Mesendoderm (in vitro differentiated cells): ENCODE results near the gene BROX.
"Not testable (repeated sequence)": the region's sequence is repeated elsewhere in the genome, so short reads cannot be mapped to it uniquely, and the experiment has no call there.

Experiments used
- DNase-seq: peaks from one replicate; pipeline ENCODE4 v3.0.0; 2013
- H2AK5ac ChIP-seq: 2 replicates; pipeline ENCODE4 v1.6.1; 2013; ENCODE audit warnings: low read length, inconsistent platforms
- H2BK120ac ChIP-seq: 2 replicates; pipeline ENCODE4 v1.6.1; 2013; ENCODE audit warnings: low read depth, mild to moderate bottlenecking, low read length, moderate library complexity, mixed read lengths
- H2BK15ac ChIP-seq: replicated peaks from 2 replicates; pipeline ENCODE4 v1.6.1; 2013; ENCODE audit warnings: low read depth, mild to moderate bottlenecking, moderate library complexity
- H2BK5ac ChIP-seq: 2 replicates; pipeline ENCODE4 v1.6.1; 2013; ENCODE audit warnings: low read length, inconsistent platforms
- H3K18ac ChIP-seq: 2 replicates; pipeline ENCODE4 v1.6.1; 2013; ENCODE audit warnings: mild to moderate bottlenecking, low read length, mixed read lengths
- H3K23ac ChIP-seq: one replicate; pipeline ENCODE4 v1.6.1; 2013; ENCODE audit warnings: low read length
- H3K27ac ChIP-seq: 2 replicates; pipeline ENCODE4 v1.5.1; 2013; ENCODE audit warnings: low read depth, mild to moderate bottlenecking, inconsistent platforms, low read length, moderate library complexity
- H3K27me3 ChIP-seq: 2 replicates; pipeline ENCODE4 v1.6.1; 2013; ENCODE audit warnings: low read length, control low read depth, mild to moderate bottlenecking, inconsistent platforms; ENCODE audit not compliant: insufficient read depth, poor library complexity
- H3K36me3 ChIP-seq: 2 replicates; pipeline ENCODE4 v1.6.1; 2013; ENCODE audit warnings: low read length, inconsistent platforms; ENCODE audit not compliant: control insufficient read depth, insufficient read depth
- H3K4ac ChIP-seq: one replicate; pipeline ENCODE4 v1.6.1; 2013; ENCODE audit warnings: low read depth, mild to moderate bottlenecking, low read length, moderate library complexity
- H3K4me1 ChIP-seq: 2 replicates; pipeline ENCODE4 v1.6.1; 2013; ENCODE audit warnings: low read depth, low read length, inconsistent platforms; ENCODE audit not compliant: control insufficient read depth
- H3K4me2 ChIP-seq: 2 replicates; pipeline ENCODE4 v1.6.1; 2013; ENCODE audit warnings: low read length
- H3K4me3 ChIP-seq: 2 replicates; pipeline ENCODE4 v1.5.1; 2013; ENCODE audit warnings: mild to moderate bottlenecking, low read length
- H3K56ac ChIP-seq: one replicate; pipeline ENCODE4 v1.6.1; 2013; ENCODE audit warnings: low read length
- H3K79me1 ChIP-seq: 2 replicates; pipeline ENCODE4 v1.6.1; 2013; ENCODE audit warnings: low read length, inconsistent platforms
- H3K79me2 ChIP-seq: 2 replicates; pipeline ENCODE4 v1.6.1; 2013; ENCODE audit warnings: mild to moderate bottlenecking, low read length; ENCODE audit not compliant: control insufficient read depth, insufficient read depth
- H3K9ac ChIP-seq: 2 replicates; pipeline ENCODE4 v1.6.1; 2013; ENCODE audit warnings: low read length, inconsistent platforms
- H4K5ac ChIP-seq: one replicate; pipeline ENCODE4 v1.6.1; 2013; ENCODE audit warnings: low read length
- H4K8ac ChIP-seq: one replicate; pipeline ENCODE4 v1.6.1; 2013; ENCODE audit warnings: low read depth, mild to moderate bottlenecking, control low read depth, low read length, moderate library complexity
- WGBS: extraction: QIAGEN DNeasy Blood & Tissue Kit; methylation state at CpG from one replicate; pipeline ENCODE4 v1.1.7; 2013; ENCODE audit warnings: low lambda C conversion rate, missing lambda C conversion rate; ENCODE audit not compliant: insufficient coverage; ENCODE audit errors: extremely low coverage; 5-methylcytosine and 5-hydroxymethylcytosine counted together

BROX gene

DNA sequence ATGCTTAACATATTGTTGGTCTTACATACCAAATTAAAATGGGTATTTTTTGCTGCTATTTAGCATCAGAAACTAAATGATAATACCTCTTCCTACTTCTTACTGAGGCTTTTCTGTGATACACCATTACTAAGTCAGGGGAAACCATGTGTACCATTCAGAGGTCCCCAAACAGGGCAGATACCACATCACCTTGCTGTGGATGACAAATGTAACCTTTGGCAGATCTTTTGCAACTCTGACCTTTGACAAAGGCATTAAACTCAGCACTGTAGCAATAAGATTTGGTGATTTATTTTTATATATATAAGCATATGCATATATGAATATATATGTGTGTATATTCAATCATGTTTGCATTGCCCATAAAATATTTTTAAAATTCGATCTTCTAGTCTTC is 27.6 kb downstream of the BROX start:
- WGBS = no CpG with 5 or more reads among the region's 1 CpG
- Histone ChIP-seq H3K36me3 (no peaks in the 10 kb centered on the region), H3K79me2 (no peaks in the 10 kb centered on the region), H3K4ac (no peak overlapping the region), H3K18ac (no peak overlapping the region), H4K8ac (no peak overlapping the region), H3K79me1 (no peaks in the 10 kb centered on the region), H3K27ac (no peak overlapping the region), H3K56ac (no peak overlapping the region), H3K23ac (no peak overlapping the region), H3K9ac (no peak overlapping the region), H4K5ac (no peak overlapping the region), H2AK5ac (no peak overlapping the region), H2BK15ac (no peak overlapping the region), H2BK5ac (no peak overlapping the region), H3K4me2 (no peak overlapping the region), H3K27me3 (no peaks in the 10 kb centered on the region), H2BK120ac (no peak overlapping the region), H3K4me1 (peaks cover 6% of the 10 kb centered on the region), H3K4me3 (no peak overlapping the region)
- DNase-seq = no peak

DNA sequence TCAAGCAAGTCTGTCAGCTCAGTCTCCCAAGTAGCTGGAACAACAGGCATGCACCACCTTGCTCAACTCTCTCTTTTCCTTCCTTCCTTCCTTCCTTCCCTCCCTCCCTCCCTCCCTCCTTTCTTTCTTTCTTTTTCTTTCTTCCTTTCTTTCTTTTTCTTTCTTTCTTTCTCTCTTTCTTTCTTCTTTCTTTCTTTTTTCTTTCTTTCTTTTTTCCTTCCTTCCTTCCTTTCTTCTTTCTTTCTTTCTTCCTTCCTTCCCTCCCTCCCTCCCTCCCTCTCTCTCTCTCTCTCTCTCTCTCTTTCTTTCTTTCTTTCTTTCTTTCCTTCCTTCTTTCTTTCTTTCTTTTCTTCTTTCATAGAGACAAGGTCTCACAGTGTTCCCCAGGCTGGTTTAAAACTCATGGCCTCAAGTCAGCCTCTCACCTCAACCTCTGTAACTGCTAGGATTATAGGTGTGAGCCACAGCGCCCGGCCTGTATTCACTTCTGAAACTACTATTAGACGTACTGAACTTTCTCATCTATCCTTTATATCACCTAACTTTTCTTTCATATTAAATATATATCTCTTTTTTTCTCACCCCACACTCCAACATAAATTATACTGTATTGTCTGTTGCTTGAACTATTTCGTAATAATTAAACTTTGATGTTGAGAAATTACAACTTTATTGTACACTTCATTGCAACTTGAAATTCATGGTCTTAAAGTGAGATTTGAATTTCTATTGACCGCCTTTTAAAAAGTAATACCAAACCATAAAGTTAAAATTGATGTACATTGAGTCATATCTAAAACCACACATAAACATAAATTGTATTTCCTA is 29.5 kb downstream of the BROX start:
- H2BK120ac ChIP-seq, H3K27ac ChIP-seq, H3K4me1 ChIP-seq, H3K4ac ChIP-seq, H3K79me1 ChIP-seq, H3K27me3 ChIP-seq, H4K5ac ChIP-seq, H3K4me2 ChIP-seq, H3K36me3 ChIP-seq, H2AK5ac ChIP-seq, H3K9ac ChIP-seq, H3K79me2 ChIP-seq, H3K23ac ChIP-seq, H2BK15ac ChIP-seq, H4K8ac ChIP-seq, H3K18ac ChIP-seq, H3K56ac ChIP-seq, H2BK5ac ChIP-seq, DNase-seq, H3K4me3 ChIP-seq: not testable (repeated sequence)
- 100% methylated on average over 2 of the region's 5 CpGs for WGBS

DNA sequence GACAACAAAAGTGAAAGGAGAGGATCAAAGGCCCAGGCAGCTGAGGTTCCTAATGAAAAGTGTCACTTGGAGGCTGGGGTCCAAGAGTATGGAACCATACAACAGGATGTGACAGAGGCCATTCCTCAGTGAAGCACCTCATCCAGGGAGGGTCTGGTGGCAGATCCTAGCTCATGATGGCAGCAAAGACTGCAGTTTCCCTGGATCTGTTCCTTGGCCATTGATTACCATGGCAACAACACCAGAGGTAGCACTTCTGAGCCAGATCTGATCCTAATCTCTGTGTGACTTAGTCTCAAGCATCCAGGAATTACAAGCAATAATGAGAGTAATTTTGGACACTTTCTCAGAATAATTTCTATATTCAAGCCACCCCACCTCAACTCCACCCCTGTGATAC is 37.6 kb downstream of the BROX start:
- H3K18ac ChIP-seq = no peak overlapping the region
- no peak overlapping the region for H2BK120ac ChIP-seq
- no peak overlapping the region for H3K23ac ChIP-seq
- H3K27ac ChIP-seq = no peak overlapping the region
- H4K8ac ChIP-seq = no peak overlapping the region
- H3K4me1 ChIP-seq = no peaks in the 10 kb centered on the region
- DNase-seq = peak; percentile 93
- H3K36me3 ChIP-seq = no peaks in the 10 kb centered on the region
- H3K27me3 ChIP-seq = no peaks in the 10 kb centered on the region
- no peak overlapping the region for H3K4me2 ChIP-seq
- H3K79me2 ChIP-seq = no peaks in the 10 kb centered on the region
- H3K4me3 ChIP-seq = no peak overlapping the region
- no peak overlapping the region for H3K56ac ChIP-seq
- no peaks in the 10 kb centered on the region for H3K79me1 ChIP-seq
- no peak overlapping the region for H3K4ac ChIP-seq
- H2AK5ac ChIP-seq = no peak overlapping the region
- no peak overlapping the region for H3K9ac ChIP-seq
- no peak overlapping the region for H4K5ac ChIP-seq
- H2BK5ac ChIP-seq = no peak overlapping the region
- H2BK15ac ChIP-seq = no peak overlapping the region

DNA sequence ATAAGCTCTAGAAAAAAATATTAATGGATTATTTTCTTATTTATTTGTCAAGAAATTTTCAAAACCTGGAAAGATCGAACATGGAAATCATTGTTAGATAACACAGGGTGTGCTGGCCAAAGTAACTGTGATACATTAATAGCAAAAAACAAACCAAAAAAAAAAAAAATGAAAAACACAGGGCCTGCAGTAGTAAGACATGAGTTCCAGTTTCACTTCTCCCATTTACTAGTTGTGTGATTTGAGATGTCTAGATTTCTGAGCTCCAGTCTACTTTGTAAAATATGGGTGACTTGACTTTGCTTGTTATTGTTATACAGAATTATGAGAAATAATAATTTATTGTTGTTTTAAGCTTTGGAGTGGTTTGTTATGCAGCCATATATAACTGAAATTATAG is 38.3 kb downstream of the BROX start:
- H3K4me2 ChIP-seq = no peak overlapping the region
- no peak overlapping the region for H3K4me3 ChIP-seq
- H2BK15ac ChIP-seq = no peak overlapping the region
- H3K18ac ChIP-seq = no peak overlapping the region
- DNase-seq = no peak
- no peak overlapping the region for H4K5ac ChIP-seq
- H3K4me1 ChIP-seq = no peaks in the 10 kb centered on the region
- no peak overlapping the region for H4K8ac ChIP-seq
- H2BK120ac ChIP-seq = no peak overlapping the region
- H2AK5ac ChIP-seq = no peak overlapping the region
- no peak overlapping the region for H3K4ac ChIP-seq
- no peak overlapping the region for H3K9ac ChIP-seq
- no peaks in the 10 kb centered on the region for H3K79me1 ChIP-seq
- no peak overlapping the region for H3K27ac ChIP-seq
- no peak overlapping the region for H2BK5ac ChIP-seq
- no CpG with 5 or more reads among the region's 1 CpG for WGBS
- H3K56ac ChIP-seq = no peak overlapping the region
- no peaks in the 10 kb centered on the region for H3K79me2 ChIP-seq
- H3K23ac ChIP-seq = no peak overlapping the region
- no peaks in the 10 kb centered on the region for H3K36me3 ChIP-seq
- no peaks in the 10 kb centered on the region for H3K27me3 ChIP-seq

DNA sequence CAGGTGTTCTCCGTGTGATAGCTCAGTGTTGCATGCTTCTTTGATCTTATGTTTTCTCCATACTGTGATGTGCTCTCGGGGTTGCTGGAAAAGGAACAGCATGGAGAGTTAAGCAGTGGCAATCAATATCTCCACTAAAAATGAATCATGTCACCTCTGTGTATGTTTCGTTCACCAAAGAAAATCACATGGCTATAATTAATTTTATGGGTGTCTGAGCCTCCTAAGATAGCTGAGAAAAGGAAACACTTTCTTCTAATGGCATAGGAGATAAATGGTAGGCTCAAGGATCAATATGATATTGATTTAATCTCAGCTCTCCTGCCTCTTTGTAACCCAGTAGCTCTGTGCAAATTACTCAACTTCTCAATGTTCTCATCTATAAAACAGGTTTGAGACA is 38.9 kb downstream of the BROX start:
- Histone ChIP-seq H3K27me3 (no peaks in the 10 kb centered on the region), H3K79me1 (no peaks in the 10 kb centered on the region), H2BK120ac (no peak overlapping the region), H4K5ac (no peak overlapping the region), H3K56ac (no peak overlapping the region), H3K4me1 (no peaks in the 10 kb centered on the region), H3K36me3 (no peaks in the 10 kb centered on the region), H3K18ac (no peak overlapping the region), H3K27ac (no peak overlapping the region), H4K8ac (no peak overlapping the region), H2AK5ac (no peak overlapping the region), H3K4ac (no peak overlapping the region), H3K4me3 (no peak overlapping the region), H3K23ac (no peak overlapping the region), H2BK15ac (no peak overlapping the region), H3K9ac (no peak overlapping the region), H3K79me2 (no peaks in the 10 kb centered on the region), H3K4me2 (no peak overlapping the region), H2BK5ac (no peak overlapping the region)
- no CpG with 5 or more reads among the region's 3 CpGs for WGBS
- no peak for DNase-seq
